HG02885 (cell line): ENCODE results near the gene RAB10.
A peak's percentile ranks its signal among the peaks of the same experiment; 100 is the strongest.
"Not testable (repeated sequence)": the region's sequence is repeated elsewhere in the genome, so short reads cannot be mapped to it uniquely, and the experiment has no call there.

ENCODE experiments used
- ATAC-seq: cut with Tn5 transposase; IDR thresholded peaks from one replicate; pipeline ENCODE4 v1.9.1; 2021; ENCODE audit warnings: mild to moderate bottlenecking; ENCODE audit not compliant: unreplicated experiment, poor library complexity

The RAB10 gene

DNA sequence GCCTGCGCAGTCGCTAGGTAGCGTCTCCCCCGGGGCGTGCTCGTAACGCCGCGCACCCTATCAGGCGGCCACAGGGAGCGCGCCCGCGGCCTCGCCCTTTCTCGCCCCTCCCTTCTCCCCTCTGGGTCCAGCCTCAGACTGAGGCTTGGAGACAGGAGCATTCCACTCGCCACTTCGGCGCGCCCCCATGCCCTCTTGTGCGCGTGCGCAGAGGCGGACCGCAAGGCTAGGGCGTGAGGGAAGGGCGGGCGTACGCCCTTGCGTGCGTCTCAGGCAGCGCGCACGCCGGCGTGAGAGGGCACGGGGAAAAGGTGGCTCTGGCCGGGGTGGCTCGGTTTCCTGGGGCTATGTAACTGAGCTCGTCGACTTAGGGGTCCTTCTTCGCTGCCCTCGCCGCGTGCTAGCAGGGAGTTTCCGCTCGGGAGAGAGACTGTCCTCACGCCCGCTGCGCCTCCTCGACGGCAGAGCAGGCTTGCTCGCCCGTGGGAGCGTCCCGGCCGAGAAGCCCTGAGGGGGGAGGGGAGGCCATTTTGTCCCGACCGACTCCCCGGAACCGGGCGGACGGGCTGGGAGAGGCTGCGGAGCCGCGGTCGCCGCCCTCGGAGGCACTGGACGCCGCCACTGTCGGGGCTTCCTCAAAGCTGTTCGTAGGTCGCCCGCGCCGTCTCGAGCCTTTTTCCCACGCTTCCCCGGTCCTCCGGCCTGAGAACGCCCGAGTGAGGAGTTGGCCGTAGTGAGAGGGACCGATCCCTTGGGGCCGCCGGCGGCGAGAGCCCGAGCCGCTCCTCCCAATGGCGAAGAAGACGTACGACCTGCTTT lies at the start of gene RAB10:
Gene RAB10 (plus strand): TSS at position 267 of the 819 bp plus-strand sequence. CDS start 525 bp downstream, at position 792.
- peak; percentile 92 for ATAC-seq

DNA sequence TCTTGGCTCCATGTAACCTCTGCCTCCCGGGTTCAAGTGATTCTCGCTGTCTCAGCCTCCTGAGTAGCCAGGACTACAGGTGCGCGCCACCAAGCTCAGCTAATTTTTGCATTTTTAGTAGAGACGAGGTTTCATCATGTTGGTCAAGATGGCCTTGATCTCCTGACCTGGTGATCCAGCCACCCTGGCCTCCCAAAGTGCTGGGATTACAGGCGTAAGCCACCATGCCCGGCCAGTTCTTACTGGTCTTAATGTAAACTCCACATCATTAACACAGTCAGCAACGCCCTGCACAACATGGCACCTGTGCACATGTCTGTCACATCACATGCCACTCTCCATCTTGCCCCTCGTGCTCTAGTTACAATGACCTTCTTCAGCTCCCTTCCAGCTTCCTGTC lies 45.8 kb upstream of the RAB10 start:
- ATAC-seq: no peak

DNA sequence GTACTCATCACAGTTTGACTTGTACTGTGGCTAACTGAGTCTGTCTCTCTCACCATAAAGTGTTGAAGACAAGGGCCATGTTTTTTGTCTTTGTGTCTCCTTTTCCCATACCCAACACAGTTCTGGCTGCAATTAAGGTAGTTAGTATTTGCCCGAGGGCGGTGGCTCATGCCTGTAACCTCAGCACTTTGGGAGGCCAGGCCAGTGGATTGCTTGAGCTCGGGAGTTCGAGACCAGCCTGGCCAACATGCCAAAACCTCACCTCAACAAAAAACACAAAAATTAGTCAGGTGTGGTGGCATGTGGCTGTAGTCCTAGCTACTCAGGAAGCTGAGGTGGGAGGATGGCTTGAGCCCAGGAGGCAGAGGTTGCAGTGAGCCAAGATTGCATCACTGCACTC lies 44.7 kb upstream of the RAB10 start:
- no peak for ATAC-seq

DNA sequence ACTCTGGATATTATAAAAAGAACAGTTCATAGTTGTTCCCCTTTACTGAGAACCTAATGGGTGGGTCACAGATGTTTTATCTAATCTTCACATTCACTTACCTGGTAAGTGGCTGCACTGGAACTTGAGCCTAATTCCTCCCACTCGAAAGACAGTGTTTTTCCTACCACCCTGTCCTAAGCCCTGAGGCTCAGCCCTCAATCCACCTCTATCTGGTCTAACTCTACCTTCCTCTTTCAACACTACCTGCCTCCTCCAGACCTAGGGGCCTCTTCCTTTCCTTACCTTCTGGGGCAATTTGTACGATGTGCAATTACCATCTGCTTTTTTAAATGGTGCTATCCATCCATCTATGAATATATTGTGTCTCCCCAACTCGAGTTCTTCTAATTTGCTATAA lies 41.9 kb upstream of the RAB10 start:
- ATAC-seq: no peak

GRCh38 chr2:25992556-25992955 lies 41.3 kb upstream of the RAB10 start:
- no peak for ATAC-seq

- ATAC-seq: no peak
Measured at GRCh38 chr2:25993049-25993448, 40.8 kb upstream of the RAB10 start.

- ATAC-seq: no peak
Measured at GRCh38 chr2:25994509-25994908, 39.4 kb upstream of the RAB10 start.

GRCh38 chr2:25996844-25997243 lies 37.0 kb upstream of the RAB10 start:
- no peak for ATAC-seq

DNA sequence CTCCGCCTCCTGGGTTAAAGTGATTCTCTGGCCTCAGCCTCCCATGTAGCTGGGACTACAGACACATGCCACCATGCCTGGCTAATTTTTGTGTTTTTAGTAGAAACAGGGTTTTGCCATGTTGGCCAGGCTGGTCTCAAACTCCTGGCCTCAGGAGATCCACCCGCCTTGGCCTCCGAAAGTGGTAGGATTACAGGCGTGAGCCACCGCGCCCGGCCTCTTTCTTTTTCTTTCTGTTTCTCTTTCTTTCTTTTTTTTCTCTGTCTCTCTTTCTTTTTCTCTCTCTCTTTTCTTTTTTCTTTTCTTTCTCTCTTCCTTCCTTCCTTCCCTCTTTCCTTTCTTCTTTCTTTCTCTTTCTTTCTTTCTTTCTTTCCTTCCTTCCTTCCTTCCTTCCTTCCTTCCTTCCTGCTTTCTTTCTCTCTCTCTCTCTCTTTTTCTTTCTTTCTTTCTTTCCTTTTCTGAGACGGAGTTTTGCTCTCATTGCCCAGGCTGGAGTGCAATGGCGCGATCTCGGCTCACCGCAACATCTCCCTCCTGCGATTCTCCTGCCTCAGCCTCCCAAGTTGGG lies 35.0 kb upstream of the RAB10 start:
- ATAC-seq: not testable (repeated sequence)

DNA sequence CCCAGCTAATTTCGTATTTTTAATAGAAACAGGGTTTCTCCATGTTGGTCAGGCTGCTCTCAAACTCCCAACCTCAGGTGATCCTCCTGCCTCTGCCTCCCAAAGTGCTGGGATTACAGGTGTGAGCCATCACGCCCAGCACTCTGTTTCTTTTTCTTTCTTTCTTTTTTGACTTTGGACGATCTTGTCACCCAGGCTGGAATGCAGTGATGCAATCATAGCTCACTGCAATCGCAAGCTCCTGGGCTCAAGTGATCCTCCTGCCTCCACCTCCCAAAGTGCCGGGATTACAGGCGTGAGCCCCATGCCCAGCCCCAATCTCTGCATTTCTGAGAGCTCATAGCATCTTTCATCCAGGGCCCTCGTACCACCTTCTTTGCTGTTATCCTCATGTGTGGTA lies 34.5 kb upstream of the RAB10 start:
- not testable (repeated sequence) for ATAC-seq

- no peak for ATAC-seq
Measured at GRCh38 chr2:26000561-26001082, 33.3 kb upstream of the RAB10 start.

- ATAC-seq: no peak
Measured at GRCh38 chr2:26001743-26002351, 32.0 kb upstream of the RAB10 start.

DNA sequence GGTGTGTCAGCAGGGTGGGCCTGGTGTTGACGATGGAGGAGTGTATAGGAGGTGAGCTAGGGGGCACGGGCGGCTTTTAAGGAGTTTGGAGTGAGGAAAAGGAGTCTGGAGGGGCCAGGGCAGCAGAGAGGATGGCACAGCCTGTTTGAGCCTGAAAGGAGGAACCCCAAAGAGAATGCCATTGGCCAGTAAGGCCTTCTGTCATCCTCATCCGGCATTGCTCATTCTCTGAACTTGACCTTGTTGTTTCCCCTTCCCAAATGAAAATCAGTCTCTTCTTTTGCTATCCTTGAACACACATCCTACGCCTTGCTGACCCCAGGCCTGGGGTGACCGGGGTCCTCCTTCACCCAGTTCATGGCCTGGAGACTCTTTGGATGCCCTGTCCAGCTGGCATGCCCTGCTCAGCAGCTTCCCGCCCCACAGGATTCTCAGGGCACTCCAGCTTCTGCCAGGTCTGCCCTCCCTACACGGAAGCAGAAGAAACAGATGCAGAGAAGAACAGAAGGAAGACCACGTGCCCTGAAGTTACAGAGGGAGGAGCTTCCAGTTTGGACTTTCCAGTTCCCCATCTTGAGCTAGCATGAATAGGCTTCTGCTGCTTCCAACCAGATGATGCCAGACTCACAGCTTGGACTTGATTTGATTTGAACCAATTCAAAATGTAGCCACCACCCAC lies 31.1 kb upstream of the RAB10 start:
- ATAC-seq: no peak

DNA sequence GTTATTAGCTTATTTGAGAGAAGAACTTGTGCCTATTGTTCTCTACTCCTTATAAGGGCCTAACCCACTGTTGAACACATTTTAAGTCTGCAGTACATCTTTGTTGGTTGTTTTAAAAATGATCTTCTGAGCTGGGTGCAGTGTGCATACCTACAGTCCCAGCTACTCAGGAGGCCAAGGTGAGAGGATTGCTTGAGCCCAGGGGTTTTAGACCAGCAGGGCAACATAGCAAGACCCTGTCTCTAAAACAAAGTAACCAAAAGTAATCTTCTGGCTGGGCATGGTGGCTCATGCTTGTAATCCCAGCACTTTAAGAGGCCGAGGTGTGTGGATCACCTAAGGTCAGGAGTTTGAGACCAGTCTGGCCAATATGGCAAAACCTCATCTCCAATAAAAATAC lies 25.8 kb upstream of the RAB10 start:
- ATAC-seq: no peak

DNA sequence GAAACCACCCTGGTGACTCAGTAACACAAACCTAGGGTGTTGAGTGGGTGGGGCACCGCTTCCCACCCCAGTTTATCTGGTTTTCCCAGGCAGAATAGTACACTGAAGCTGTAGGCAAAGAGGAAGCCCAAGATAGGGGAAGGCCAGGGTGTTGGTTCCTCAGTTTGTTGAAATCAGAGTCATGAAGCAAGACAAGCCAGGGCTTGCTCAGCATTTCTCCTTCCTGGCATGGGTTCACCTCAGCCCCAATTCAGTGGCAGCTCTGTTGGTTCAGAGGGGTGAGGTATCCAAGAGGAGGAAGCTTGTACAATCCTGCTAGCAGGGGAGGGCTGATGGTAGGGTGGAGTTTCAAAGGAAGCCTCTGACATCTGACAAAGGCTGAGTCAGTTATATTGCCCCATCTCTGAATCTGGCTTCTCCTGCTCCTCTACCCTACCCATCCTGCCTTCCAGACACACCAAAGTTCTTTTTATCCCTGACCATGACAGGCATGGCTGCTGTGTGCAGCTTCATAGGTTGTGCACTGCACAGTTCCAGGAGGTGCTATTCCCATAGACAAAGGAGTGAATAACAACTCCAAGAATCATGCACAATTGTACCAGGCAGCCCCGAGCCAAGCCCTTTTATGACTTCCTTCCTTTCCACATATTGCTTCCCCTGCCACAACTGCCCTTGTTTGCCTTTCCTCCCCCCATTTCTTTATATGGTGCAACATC lies 24.9 kb upstream of the RAB10 start:
- ATAC-seq: no peak

DNA sequence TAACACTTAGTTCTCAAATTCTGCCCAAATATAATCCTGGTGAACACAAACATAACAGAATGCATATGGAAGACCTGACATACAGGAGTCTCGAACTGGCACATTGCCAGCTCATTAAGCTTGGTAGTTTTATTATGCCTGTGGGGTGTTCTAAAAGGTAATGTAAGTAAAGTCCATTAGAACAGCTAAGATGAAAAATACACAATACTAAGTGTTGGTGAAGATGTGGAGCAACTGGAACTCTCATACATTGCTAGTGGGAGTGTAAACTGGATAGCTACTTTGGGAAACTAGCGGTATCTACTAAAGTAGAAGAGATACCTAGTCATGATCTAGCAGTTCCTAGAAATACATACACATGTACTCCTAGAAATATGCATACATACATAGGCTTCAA lies 24.3 kb upstream of the RAB10 start:
- ATAC-seq: no peak

- no peak for ATAC-seq
Measured at GRCh38 chr2:26010943-26011342, 22.9 kb upstream of the RAB10 start.

- no peak for ATAC-seq
Measured at GRCh38 chr2:26011609-26011989, 22.3 kb upstream of the RAB10 start.

DNA sequence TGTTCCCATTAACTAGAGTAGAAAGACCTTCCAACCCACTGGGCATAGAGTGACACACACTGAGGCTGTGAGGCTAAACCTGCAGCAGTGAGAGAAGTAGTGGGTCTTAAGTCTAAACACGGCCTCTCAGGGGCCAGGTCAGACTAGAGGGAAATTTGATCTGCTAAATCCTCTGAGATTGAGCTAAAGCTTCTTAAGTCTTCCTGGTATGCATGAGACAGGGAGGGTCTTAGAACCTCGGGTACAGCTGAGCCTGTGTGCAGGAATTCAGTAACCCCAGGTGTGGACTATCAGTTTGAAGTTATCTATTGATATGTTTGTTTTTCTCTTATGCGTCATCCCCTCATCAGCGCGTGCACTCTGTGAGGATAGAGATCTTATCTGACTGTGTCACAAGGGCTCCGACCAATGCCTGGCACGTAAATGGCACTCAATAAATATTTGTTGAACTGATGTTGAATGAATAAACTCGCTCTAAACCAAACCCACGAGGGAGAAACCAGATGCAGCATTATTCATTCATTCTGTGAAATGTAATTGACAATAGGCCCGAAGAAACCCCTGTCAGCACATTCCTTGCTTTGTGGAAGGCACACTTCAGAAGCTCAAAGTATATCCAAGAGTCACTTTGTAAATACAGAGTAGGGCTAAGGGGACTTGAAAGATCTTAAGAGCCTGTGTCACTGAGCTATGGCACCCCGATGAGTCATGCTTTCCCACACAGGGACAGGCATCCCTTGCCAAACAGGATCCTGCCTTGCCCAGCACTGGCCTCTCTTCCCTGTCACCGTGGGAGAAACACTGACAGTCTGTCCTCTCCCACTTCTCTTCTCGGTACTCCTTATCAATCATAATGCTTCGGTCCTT lies 21.7 kb upstream of the RAB10 start:
- no peak for ATAC-seq
